ENCODE data around the gene NSD2. TPM values are rescaled to one million over a fixed set of nuclear protein-coding genes. Genes with fewer than 3 reads are reported as not detected.
A peak's percentile ranks its signal among the peaks of the same experiment; 100 is the strongest.

The NSD2 gene
- total RNA-seq, 2 donors from 2014 or later: 23.8 to 36.3 TPM

DNA sequence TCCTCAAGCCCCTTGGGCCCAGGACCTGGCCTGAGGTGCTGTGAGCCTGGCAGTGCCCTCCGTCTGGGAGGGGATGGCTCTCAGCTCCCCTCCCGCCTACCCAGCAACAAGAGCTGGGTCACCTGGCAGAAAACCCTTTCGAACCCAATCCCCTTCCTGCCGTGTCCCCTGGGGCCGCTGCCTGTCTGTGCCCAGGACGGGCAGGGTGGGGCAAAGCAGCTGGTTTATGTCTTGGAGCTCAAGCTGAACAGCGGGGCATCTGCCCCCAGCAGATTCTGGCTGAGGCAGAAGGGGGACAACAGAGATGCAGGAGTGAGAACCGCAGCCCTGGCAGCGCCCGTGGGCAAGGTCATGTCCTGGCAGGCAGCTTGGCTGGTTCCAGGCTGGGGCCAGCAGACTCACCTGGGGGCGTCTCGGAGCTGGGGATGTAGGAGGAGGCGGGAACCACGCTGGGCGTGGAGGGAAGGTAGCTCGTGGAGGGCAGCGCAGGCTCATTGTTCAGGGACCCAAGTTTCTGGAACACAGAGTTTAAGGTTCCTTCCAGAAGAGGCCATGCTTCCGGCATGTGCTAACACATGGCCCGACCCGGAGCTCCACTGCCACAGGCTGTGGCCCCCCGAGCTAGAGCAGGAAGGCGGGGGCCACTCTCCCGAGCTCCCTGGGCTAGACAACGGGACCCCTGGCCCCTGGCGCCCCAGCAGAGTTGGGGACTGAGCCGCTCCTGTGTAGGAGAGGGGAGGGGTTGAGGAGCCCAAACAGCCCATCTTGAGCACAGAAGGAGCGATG lies 113.4 kb downstream of the NSD2 start:
- H3K27me3 ChIP-seq: no peaks in the 10 kb centered on the region
- TF ChIP-seq, protein P1, sequence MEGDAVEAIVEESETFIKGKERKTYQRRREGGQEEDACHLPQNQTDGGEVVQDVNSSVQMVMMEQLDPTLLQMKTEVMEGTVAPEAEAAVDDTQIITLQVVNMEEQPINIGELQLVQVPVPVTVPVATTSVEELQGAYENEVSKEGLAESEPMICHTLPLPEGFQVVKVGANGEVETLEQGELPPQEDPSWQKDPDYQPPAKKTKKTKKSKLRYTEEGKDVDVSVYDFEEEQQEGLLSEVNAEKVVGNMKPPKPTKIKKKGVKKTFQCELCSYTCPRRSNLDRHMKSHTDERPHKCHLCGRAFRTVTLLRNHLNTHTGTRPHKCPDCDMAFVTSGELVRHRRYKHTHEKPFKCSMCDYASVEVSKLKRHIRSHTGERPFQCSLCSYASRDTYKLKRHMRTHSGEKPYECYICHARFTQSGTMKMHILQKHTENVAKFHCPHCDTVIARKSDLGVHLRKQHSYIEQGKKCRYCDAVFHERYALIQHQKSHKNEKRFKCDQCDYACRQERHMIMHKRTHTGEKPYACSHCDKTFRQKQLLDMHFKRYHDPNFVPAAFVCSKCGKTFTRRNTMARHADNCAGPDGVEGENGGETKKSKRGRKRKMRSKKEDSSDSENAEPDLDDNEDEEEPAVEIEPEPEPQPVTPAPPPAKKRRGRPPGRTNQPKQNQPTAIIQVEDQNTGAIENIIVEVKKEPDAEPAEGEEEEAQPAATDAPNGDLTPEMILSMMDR (IDR thresholded peaks at IDR 0.05): no peak
- H3K4me3 ChIP-seq: no peak overlapping the region
- peaks cover 86% of the 10 kb centered on the region for H3K36me3 ChIP-seq
- no peaks in the 10 kb centered on the region for H3K9me3 ChIP-seq
- no peak for DNase-seq (ENCODE audit: low spot score)
- H3K4me1 ChIP-seq: peaks cover 0 to 7% of the 10 kb centered on the region in 2 donors
- peak overlapping the region in 1 of 2 donors; percentile 11 for H3K27ac ChIP-seq

DNA sequence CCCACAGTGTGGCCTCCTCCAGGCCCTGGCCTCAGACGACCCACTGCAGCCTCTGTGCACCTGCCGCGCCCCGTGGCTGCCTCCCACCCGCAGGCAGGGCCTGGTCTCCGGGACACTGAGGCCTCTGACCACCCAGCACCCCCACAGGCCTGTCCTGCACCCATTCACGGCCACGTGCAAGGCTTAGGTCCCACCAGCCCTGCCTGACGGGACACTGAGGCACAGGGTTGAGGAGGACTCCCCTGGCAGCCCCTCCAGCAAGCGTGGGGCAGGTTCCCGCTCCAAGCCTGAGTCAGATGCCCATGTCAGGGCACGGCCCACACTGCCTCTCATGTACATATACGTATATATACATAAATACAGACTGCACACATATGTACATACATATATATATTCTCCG lies 114.1 kb downstream of the NSD2 start:
- no peak for DNase-seq (ENCODE audit: low spot score)
- Histone ChIP-seq H3K36me3 (peaks cover 90% of the 10 kb centered on the region), H3K4me1 (peaks cover 0 to 7% of the 10 kb centered on the region in 2 donors), H3K27ac (no peak overlapping the region), H3K9me3 (no peaks in the 10 kb centered on the region), H3K4me3 (no peak overlapping the region), H3K27me3 (no peaks in the 10 kb centered on the region)
- TF ChIP-seq, protein P1 (IDR thresholded peaks at IDR 0.05): no peak

DNA sequence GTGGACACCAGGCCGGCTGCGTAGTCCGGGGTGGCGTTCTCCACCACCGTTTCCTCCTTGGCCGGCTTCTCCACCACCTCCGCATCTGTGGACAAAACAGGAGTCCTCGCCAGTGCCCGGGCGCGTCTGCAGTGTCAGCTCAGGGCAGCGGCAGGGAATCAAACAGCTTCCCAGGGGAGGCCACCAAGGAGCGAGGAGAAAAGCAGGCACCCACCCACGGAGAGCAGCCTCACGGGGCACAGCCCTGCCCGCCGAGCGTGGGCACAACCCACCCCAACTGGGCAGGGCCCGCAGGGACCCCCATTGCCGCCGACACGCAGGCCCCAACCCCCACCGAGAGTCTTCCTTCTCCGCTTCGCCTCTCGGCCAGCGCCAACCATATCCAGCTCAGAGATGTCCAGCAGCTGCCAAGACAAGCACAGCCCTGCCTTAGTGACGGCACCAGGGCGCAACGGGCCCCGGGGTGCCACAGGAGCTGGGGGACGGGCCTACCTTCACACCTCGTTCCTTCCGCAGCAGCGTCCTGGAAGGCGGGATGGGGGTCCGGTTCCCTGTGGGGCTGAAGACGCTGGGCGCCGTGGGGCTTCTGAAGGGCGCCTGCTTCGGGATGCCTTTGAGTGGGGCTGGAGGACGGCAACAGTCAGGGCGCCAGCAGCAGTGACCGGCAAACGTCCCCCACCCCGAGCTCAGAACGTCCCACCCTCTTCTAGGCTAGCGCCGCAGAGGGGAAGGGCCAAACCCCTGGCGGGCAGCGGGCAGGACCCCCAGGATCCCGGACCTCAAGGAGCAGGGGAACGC lies 114.8 kb downstream of the NSD2 start:
- TF ChIP-seq, protein P1 (IDR thresholded peaks at IDR 0.05): no peak
- Histone ChIP-seq H3K9me3 (no peaks in the 10 kb centered on the region), H3K27me3 (no peaks in the 10 kb centered on the region), H3K4me1 (peaks cover 0 to 7% of the 10 kb centered on the region in 2 donors), H3K4me3 (no peak overlapping the region), H3K27ac (no peak overlapping the region), H3K36me3 (peaks cover 96% of the 10 kb centered on the region)
- no peak for DNase-seq (ENCODE audit: low spot score)

DNA sequence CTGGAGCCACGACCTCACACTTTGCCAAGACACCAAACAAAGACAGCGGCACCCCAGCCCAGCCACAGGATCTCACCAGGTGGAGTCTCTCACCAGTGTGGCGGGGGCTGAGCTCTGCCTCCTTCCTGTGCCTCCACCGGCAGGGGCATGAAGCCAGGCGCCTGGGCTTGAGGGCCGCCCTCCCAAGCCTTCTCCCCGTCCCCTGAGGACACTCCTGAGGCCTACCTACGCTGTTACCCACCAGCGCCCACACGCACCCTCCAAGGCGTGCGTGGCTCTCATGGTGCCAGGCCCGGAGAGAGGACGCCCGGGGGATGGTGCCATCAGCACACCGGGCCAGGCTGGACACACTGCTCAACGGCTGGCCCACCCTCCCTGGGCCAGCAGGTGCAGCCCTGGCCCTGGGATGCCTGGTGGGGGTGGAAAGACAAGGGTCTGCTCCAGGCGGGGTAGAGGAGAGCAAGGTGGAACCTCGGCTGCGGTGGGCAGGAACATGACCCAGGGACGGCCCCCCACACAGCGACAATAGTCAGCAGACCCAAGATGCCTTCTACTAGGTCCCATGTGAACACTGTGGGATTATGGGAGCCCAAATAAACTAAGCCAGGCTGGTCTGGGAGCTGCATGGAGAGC lies 115.5 kb downstream of the NSD2 start:
- TF ChIP-seq, protein P1 (IDR thresholded peaks at IDR 0.05): no peak
- Histone ChIP-seq H3K4me1 (peaks cover 0 to 7% of the 10 kb centered on the region in 2 donors), H3K4me3 (no peak overlapping the region), H3K27me3 (no peaks in the 10 kb centered on the region), H3K27ac (no peak overlapping the region), H3K9me3 (no peaks in the 10 kb centered on the region), H3K36me3 (peaks cover 96% of the 10 kb centered on the region)
- DNase-seq (ENCODE audit: low spot score): no peak

DNA sequence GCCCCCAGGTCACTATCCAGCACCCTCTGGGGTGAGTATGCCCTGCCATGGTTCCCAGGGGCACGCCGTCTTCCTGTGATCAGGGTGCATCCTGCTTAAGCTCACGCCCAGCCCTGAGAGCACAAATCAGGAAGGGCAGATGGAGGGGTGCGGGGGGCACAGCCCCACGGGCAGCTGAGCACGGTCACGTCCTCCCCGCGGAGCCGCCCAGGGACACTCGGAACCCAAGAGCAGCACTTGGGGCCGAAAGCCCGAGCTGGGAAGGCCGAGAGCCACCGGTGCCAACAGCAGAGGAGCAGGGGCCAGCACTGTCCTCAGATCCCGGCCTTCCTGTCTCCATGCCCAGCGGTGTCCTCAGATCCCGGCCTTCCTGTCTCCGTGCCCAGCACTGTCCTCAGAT lies 116.1 kb downstream of the NSD2 start:
- TF ChIP-seq, protein P1 (IDR thresholded peaks at IDR 0.05): no peak

More for the DNA sequence above, 116.1 kb downstream of the NSD2 start:
- H3K27me3 ChIP-seq: no peaks in the 10 kb centered on the region
- no peak overlapping the region for H3K4me3 ChIP-seq
- H3K4me1 ChIP-seq: peaks cover 0 to 7% of the 10 kb centered on the region in 2 donors
- H3K36me3 ChIP-seq: peaks cover 90% of the 10 kb centered on the region
- H3K27ac ChIP-seq: no peak overlapping the region
- no peak for DNase-seq (ENCODE audit: low spot score)
- H3K9me3 ChIP-seq: no peaks in the 10 kb centered on the region

Data from right atrium auricular region (tissue), 2 donors.